CD4-positive, alpha-beta T cell treated with Interleukin-15 for 4 hours (primary cell): ENCODE measurements around the gene KIF2A.

Source experiments
- DNase-seq: peaks from one replicate; pipeline ENCODE4 v3.0.0-alpha.2; 2020; ENCODE audit warnings: low spot score

Gene KIF2A

DNA sequence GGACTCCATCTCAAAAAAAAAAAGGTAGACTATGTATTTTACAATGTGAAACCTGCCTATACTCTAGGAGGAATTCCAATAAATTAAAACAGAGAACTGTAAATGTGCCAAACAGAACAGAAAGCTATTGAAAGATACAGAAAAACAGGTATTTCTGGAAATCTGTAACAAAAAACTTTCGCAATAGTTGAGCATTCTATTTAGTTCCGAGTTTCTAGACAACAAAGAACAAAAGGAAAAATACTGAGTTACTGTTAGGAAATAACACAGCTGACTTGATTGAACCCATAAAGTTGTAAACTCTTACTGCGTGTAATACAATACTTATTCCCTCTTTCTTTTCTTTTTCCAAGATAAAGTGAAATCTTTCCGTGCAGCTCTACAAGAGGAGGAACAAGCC, 79.1 kb downstream of the KIF2A start:
- DNase-seq: no peak

DNA sequence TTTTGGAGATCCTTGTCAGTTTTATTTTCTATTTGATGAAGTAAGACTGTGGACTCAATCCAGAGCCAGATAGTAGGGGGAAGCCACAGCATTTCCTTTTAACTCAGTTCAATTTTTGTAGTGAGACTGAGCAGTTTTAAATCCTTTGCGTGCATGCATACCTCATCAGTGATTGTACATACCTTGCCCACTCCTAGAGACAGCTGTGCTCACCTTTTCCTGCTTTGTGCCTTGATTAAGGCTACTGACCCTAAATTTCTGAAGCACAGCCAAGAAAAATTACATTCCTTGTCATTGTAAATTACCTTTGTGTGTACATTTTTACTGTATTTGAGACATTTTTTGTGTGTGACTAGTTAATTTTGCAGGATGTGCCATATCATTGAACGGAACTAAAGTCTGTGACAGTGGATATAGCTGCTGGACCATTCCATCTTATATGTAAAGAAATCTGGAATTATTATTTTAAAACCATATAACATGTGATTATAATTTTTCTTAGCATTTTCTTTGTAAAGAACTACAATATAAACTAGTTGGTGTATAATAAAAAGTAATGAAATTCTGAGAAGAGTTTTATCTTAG, 79.9 kb downstream of the KIF2A start:
- DNase-seq: no peak

DNA sequence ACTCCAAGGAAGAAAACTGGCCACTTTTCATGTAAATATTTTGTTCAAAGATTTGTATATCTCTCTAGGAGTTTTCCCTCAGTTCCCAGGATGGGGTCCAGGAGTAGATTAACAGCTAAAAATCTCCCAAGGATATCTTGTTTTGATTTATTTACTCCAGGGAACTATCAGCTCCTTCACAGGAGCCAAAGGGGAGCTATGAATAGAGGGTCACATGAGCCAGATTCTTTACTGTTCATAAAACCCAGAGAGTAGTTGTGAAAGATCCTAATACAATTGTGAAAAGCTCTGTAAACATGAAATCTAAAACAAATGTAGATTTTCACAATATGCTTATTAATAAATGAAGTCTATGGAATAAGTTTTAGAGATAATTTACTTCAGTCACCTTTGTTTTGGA, 80.8 kb downstream of the KIF2A start:
- DNase-seq: no peak

DNA sequence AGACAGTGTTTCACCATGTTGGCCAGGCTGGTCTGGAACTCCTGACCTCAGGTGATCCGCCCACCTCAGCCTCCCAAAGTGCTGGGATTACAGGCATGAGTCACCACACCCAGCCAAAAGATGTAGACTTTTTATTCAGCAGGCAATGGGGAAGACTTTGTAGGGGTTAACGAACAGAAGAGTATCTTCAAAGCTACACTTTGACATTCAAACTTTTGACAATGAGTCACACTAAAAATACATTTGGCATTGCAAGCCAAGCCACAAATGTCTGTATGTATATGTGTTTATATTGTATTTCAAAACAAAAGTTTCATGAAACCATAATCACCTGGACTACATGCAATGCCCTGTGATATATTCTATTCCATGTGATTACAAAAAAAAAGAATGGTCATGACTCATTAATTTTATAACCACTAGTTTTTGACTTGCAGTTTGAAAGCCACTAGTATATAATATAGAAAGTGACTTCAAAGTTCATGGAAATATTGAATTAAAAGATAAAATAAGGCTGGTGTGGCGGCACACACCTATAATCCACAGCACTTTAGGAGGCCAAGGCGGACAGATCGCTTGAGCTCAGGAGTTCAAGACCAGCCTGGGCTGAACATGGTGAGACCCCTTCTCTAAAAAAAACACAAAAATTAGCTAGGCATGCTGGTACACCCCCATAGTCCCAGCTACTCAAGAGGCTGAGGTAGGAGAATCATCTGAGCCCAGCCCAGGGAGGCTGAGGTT, 89.4 kb downstream of the KIF2A start:
- no peak for DNase-seq

DNA sequence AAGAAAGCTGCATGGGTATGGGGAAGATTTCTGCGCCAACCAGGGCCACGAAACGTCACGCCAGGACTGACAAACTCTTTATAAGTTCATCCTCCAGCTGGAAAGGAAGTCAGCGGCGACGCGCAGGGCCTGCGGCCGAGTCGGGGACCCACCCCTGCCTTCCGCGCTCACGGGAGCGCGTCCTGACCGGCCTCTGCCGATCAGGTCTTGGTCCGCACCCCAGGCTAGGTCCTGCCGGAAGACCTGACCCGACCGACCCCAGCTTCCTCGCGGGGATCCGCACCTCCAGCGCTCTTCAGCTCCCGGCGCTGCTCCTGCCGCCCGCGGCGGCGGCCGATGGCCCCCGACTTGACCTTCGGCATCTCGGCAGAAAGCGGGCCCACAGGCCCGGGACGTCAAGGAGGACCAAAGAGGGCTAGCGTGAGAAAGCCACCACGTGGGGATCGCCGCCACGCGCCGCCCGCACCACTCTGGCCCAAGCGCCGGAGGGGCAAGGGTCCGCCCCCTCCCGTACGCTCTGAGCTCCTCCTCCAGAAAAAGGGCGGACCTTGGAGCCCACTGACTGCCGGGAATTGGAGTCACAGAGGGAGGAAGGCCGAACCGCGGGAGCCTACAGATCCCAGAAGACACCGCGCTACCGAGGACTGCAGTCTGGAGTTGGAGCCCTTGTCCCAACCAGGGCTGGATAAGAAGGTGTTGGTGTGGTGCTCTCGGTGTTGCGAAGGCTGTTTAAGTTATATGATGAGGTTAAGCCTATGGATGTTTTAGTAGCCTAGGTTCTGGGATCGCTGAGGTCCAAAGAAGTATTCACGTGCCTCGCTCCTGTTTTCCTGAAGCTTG, 97.6 kb downstream of the KIF2A start, which contains the start of gene DIMT1:
DIMT1 (minus strand) TSS at position 495 of the 840 bp plus-strand sequence; CDS start at position 362, 133 bp downstream.
- DNase-seq: peak; percentile 91

DNA sequence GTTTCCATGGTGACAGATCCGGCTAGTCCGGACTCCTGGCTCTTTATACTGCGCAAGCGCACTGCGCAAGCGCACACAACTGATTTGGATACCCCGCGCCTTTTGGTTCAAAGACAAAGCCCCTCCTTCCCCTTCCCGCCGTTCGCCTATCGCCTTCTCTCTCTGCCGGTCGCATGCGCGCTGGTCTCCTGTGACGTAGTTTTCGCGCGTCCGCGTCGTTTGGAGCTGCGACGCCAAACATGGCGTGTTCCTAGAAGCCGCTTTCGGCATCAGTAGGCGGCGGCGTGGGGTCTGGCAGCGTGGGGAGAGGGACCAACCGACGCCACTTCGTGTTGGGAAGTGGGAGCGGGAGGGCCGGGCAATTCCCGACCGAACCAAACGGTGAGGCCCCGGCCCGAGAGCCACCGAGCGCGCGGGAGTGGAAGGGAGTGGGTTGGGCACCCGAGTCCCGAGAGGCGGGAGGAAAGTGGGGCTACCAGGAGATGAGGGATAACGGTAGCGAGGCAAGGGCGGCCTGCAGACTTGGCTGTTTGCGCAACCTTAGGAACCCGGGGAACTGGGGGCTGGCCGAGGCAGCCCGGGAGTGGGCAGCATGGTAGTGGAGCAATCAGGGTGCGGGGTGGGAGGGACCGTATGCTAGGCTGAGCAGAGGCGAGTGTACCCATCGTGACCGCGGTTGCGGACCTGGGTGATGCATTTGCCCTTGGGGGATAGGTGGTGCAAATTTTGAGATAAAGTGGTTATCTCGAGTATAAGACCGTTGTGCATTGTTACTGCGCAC, 106.7 kb downstream of the KIF2A start, which contains the start of gene IPO11:
IPO11 (plus strand) TSS at position 215 of the 781 bp plus-strand sequence. CDS start 24,517 bp downstream, outside the sequence.
- peak; percentile 99 for DNase-seq

DNA sequence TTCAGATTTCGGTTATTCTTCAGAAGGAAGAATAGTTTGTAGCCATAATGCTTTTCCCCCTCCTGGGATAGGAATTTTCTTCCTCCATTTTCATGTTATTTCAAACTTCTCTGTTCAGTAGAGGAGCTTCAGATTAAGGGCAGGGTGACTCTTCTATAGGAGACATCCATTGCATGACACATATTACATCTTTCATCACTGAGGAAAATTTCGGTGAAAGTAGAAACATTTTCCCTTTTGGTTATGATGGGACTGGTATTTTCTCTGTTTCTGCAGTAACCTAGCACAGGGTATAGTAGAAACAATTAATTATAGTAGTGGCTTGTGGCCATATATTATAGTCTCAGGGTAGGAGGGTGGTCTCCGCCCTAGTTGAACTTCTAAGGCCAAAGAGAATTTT, 107.7 kb downstream of the KIF2A start:
- no peak for DNase-seq

DNA sequence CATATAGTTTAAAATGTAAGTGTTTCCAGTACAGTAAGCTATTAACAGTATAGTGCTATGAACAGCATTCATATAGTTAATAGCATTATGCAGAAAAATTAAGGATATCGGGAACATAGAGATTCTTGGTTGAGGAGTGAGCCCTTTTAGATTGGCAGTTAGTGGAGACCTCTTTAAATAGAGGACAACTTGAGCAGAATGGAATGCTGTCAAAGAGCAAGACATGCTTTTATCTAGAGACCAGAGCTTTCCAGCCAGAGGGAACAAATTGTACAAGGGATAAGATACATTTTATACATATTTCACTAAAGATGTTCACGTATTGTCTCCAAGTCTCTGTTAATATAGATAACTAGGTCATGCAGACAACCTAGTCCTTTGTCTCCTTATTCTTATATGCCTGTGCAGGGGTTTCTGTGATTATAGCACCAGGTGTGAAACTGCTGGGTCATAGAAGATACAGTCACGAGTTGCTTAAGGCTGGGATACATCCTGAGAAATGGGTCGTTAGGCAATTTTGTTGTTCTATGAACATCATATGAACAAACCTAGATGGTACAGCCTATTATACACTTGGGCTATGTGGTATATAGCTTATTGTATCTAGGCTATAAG, 112.6 kb downstream of the KIF2A start:
- no peak for DNase-seq

DNA sequence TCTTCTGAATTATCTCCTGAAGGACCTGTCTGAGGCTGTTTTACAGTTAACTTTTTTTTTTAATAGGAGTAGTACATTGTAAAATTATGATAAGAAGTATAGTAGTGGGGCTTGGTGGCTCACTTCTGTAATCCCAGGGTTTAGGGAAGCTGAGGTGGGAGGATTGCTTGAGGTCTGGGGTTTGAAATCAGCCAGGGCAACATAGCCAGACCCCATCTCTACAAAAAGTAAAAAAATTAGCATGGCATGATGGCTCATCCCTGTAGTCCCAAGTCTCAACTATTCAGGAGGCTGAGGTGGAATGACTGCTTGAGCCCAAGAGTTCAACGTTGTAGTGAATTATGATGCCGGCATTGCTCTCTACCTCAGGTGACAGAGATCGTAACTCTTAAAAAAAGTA, 113.6 kb downstream of the KIF2A start:
- no peak for DNase-seq

DNA sequence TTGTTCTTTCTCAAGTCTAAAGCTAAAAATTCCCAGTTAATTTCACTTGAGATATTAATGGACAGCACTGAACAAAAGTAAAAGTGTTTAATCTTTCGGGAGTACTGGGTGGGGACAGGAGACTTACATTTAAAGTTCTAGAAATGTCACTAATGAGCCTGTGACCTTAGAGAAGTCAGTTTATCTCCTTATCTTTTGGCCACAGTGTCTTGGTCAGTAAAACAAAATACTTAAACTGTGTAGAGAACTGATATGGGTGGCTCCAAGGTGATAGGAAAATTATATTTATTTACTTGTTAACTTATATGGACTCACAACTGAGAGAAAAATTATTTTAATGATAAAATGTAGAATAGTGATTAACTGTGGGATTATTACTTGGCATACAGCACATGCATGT, 115.4 kb downstream of the KIF2A start:
- no peak for DNase-seq

DNA sequence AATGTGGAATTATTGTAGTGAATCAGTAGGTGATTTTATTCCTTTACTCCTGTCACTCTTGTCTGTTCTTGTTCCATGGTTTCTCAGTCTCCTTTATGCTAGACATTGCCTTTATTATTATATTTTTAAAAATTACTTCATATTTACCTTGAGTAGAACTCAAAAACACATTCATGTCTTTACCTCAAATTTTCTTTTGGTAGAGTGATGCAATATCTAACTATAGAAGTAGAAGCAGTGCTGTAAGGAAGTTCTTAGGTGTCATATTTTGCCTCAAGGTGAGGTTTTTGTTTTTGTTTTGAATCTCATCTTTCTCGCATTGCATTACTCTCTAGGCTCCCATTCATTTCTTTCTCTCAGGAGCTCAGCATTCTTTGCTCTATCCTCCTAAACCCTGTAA, 118.8 kb downstream of the KIF2A start:
- no peak for DNase-seq

DNA sequence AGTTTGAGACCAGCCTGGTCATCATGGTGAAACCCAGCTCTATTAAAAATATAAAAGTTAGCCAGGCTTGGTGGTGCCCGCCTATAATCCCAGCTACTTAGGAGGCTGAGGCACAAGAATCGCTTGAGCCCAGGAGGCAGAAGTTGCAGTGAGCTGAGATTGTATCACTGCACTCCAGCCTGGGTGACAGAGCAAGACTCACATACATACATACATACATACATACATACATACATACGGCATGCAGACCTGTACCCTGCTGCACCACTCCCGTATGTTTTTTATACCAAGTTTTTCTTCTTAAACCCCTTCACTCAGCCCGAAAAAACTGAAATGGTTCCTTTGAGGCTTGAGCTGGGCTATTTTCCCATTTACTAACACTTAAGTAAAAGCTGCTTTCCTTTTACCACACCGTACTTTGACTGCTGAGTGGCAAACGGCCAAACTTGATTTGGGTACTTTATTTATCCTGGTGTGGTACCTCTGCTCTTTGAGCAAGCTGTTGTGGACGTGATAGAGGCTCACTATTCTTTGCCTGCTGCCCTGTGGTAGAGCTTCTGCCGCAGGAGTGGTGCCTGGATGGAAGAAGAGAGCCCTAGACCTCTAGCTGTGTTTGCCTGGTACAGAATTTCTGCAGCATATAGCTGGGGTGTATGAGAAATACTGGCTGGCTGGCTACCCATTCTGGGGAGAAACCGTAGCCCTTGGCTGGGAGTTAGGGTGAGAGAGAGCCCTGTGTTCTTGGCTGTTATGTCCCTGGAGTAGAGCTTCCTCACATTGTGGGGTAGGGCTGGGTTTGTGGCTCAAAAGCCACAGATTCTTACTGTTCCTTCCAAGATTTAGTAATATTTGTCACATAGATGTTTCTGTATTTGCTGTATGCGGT, 126.0 kb downstream of the KIF2A start:
- no peak for DNase-seq

DNA sequence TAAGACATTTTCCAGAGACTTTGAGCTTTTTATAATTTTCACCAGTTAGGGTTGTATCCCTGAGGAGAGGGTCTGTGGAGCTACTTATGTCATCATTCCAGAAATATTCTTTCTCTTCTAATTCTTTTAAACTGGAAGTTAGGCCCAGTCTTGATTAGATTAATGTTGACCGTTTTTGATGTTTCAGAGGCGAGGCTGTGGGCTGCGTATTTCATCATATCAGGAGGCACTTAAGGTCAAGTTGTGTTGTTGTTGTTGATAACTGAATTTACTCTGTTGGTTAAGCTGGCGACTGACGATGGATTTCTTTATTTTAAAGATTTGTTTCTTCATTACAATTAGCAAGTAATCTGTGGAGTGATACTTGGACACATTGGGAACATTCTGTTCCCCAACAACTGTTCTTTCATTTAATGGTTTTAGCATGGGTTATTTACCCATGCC, 126.6 kb downstream of the KIF2A start:
- no peak for DNase-seq
